Body of pancreas (tissue), 4 donors: Measurements from ENCODE around the gene CPA3. TPM values are rescaled to one million over a fixed set of nuclear protein-coding genes. Genes with fewer than 3 reads are reported as not detected.
A peak's percentile ranks its signal among the peaks of the same experiment; 100 is the strongest.

Experiments
- ATAC-seq: fragments of 150-250 bp; one replicate; pipeline ENCODE4 v1.9.1; 2016
- DNase-seq, 4 donors: peaks; one replicate each; pipeline ENCODE4 v3.0.0-alpha.2; 2019
- H3K27ac ChIP-seq, 4 donors: fragments of 200-600 bp; sonication (generic); 1 replicate in 3 of 4; 2 replicates in 1 of 4; pipeline versions ENCODE4 v1.5.1 to v1.6.1; 2016 to 2019; ENCODE audit warnings: mild to moderate bottlenecking in 1 of 4, mixed read lengths in 1 of 4, moderate library complexity in 1 of 4
- H3K27me3 ChIP-seq, 2 donors: fragments of 200-600 bp; sonication (generic); one replicate each; pipeline ENCODE4 v1.6.0; 2016; ENCODE audit warnings: mild to moderate bottlenecking in 1 of 2
- H3K36me3 ChIP-seq, 2 donors: fragments of 200-600 bp; sonication (generic); replicated peaks in 1 of 2; 2 replicates each; pipeline ENCODE4 v1.5.1; 2016; ENCODE audit warnings: low read depth in 2 of 2; ENCODE audit not compliant: insufficient read depth in 1 of 2
- H3K4me1 ChIP-seq: fragments of 200-600 bp; sonication (generic); one replicate; pipeline ENCODE4 v1.6.0; 2016
- H3K4me3 ChIP-seq, 2 donors: fragments of 200-600 bp; sonication (generic); 1 replicate in 1 of 2; 2 replicates in 1 of 2; pipeline ENCODE4 v1.5.1; 2016 to 2019
- H3K9me3 ChIP-seq, 3 donors: fragments of 200-600 bp; sonication (generic); 1 replicate in 2 of 3; 2 replicates in 1 of 3; pipeline ENCODE4 v1.5.1; 2016
- POLR2A ChIP-seq, 3 donors: fragments of 450-650 bp; IDR thresholded peaks; one replicate each; pipeline ENCODE4 v1.6.1; 2016; ENCODE audit warnings: antibody characterized with exemption in 3 of 3, mild to moderate bottlenecking in 2 of 3
- WGBS, 2 donors: methylation state at CpG; one replicate each; pipeline ENCODE4 v1.1.5; 2017; 5-methylcytosine and 5-hydroxymethylcytosine counted together
- intact Hi-C: fragments of 100-400 bp; cut with DNase I; formaldehyde crosslinking; loops from one replicate; pipeline ENCODE4 v1.15.1; 2023
- total RNA-seq, 2 donors: library from RNA; depleted of rRNA; stranded (reverse); fragments of >200 nt; gene quantifications; one replicate each; pipeline ENCODE4 v1.1.0, GENCODE V29; 2016
- TF ChIP-seq, protein P1 (sequence below), 7 experiments: fragments of 450-650 bp in 4 of 7; fragments of 200-600 bp in 3 of 7; sonication (generic) in 3 of 7; IDR thresholded peaks; one replicate each; pipeline ENCODE4 v1.5.1; 2016 to 2019; ENCODE audit warnings: antibody characterized with exemption in 7 of 7

The CPA3 gene
- total RNA-seq, 2 donors from 2014 or later = 4.9 to 5.7 TPM

DNA sequence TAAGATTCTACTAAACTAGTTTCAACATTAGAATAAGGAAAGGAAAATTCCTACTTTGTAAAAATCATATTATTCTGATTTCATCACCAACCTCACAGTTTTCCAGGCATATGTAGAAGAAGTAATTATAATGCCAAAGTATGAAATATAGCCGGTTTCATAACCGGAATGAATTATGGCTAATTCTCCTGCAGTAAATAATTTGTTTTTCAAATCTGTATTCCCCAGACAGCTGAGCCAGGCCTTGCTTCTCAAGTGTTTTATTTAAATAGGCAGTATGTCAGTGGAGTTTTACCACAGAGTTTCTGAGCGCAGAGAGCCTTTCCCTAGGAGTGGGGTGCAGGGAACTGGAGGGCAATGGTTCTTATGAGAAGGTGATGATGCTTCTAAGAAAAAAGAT lies 8.7 kb upstream of the CPA3 start:
- Histone ChIP-seq H3K36me3 (peaks cover 0 to 7% of the 10 kb centered on the region in 2 donors), H3K4me1 (peaks cover 45% of the 10 kb centered on the region), H3K27ac (peak overlapping the region in 2 of 4 donors; percentile 34 to 35), H3K27me3 (no peaks in the 10 kb centered on the region), H3K4me3 (no peak overlapping the region), H3K9me3 (no peaks in the 10 kb centered on the region)
- WGBS, 2 donors = 39% methylated on average over 3 of the region's 3 CpGs
- intact Hi-C loops = no loop called here
- TF ChIP-seq, protein P1, sequence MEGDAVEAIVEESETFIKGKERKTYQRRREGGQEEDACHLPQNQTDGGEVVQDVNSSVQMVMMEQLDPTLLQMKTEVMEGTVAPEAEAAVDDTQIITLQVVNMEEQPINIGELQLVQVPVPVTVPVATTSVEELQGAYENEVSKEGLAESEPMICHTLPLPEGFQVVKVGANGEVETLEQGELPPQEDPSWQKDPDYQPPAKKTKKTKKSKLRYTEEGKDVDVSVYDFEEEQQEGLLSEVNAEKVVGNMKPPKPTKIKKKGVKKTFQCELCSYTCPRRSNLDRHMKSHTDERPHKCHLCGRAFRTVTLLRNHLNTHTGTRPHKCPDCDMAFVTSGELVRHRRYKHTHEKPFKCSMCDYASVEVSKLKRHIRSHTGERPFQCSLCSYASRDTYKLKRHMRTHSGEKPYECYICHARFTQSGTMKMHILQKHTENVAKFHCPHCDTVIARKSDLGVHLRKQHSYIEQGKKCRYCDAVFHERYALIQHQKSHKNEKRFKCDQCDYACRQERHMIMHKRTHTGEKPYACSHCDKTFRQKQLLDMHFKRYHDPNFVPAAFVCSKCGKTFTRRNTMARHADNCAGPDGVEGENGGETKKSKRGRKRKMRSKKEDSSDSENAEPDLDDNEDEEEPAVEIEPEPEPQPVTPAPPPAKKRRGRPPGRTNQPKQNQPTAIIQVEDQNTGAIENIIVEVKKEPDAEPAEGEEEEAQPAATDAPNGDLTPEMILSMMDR (IDR thresholded peaks at IDR 0.05) = no peak
- peak in 1 of 3 donors; percentile 19 for TF ChIP-seq POLR2A (IDR thresholded peaks at IDR 0.05)
- DNase-seq (no peak), ATAC-seq (no peak)

DNA sequence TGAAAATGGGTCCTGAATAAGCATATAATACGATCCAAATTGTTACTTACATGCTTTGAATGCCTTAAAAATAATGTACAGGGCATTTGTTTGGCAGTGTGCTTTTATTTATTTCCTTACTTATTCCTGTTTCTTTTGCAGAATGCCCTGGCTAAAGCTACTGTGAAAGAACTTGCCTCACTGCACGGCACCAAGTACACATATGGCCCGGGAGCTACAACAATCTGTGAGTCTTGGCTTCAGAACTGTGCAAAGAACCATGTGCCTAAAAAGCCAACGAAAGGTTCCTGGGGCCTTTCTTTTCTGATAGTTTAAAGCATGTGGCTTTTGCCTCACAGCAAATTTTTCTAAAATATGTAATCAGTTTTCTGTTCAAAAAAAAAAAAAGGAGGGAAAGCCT lies 7.8 kb upstream of the CPA3 start:
- Histone ChIP-seq H3K9me3 (no peaks in the 10 kb centered on the region), H3K4me3 (no peak overlapping the region), H3K27ac (peak overlapping the region in 3 of 4 donors; percentile 34 to 58 (median 34)), H3K36me3 (peaks cover 0 to 6% of the 10 kb centered on the region in 2 donors), H3K4me1 (peaks cover 50% of the 10 kb centered on the region), H3K27me3 (no peaks in the 10 kb centered on the region)
- DNase-seq (no peak), ATAC-seq (no peak)
- no peak for TF ChIP-seq POLR2A (IDR thresholded peaks at IDR 0.05)
- TF ChIP-seq, protein P1 (IDR thresholded peaks at IDR 0.05) = no peak
- 33 to 43% methylated on average over 4 of the region's 4 CpGs for WGBS, 2 donors
- intact Hi-C loops = no loop called here

DNA sequence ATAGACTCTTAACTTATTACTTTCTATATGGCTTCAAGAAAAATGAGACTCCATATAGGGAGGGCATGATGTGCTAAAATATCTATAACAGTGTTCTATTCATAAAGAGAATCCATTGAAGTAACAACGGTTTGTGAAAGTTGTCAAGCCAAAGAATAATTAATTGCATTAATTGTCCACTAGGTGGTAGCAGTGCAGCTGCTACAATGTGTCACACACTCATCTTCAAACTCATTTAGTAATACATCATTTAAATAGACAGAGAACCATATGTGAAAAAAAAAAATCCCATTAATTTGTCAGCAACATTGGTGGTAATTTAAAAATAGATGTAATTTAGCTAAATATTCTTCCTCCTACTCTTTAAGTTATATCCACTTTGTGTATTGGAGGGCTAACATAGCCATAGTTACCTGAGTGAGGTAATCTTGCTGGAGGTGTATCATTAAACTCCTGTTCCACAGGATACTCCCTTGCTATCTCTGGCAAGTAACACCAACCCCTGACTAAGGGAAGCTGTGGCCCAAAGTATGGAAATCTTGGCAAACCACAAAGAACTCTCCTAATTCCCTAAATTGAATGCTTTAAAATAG lies 3.7 kb upstream of the CPA3 start:
- peak overlapping the region in 2 of 4 donors; percentile 61 to 70 for H3K27ac ChIP-seq
- ATAC-seq (peak; percentile 47), DNase-seq (no peak)
- no peaks in the 10 kb centered on the region for H3K9me3 ChIP-seq
- WGBS, 2 donors = 0% methylated on average over 1 of the region's 1 CpG
- no peak overlapping the region for H3K4me3 ChIP-seq
- peaks cover 30% of the 10 kb centered on the region for H3K4me1 ChIP-seq
- peaks cover 0 to 4% of the 10 kb centered on the region in 2 donors for H3K36me3 ChIP-seq
- no peaks in the 10 kb centered on the region for H3K27me3 ChIP-seq
- peak in 1 of 3 donors; percentile 35 for TF ChIP-seq POLR2A (IDR thresholded peaks at IDR 0.05)
- TF ChIP-seq, protein P1 (IDR thresholded peaks at IDR 0.05) = peak; percentile 55 to 93 (median 80)
- intact Hi-C loops = loop anchor here (10.0 kb wide), 1 partner anchor 83 kb away; no protein-coding TSS in a partner anchor

DNA sequence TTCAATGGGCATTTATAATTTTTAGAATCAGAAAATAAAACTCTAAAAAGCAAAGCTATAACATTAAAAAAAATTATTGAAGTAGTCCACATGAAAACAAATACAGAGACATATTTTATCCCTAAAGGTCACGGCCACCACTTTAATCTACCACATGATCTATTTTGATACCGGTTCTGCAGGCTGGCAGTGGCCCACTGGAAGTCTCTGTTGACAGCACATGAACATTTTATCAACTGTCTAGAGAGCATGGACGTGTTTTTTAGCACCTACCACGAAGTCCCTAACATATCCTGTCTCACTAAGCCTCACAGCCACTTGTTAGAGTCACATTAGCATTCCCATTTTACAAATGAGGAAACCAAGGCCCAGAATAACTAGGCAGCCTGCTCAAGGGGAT lies 1.8 kb upstream of the CPA3 start:
- intact Hi-C loops = loop anchor here (10.0 kb wide), 1 partner anchor 82 kb away; no protein-coding TSS in a partner anchor
- WGBS, 2 donors = 9 to 19% methylated on average over 4 of the region's 4 CpGs
- ATAC-seq (no peak), DNase-seq (no peak)
- Histone ChIP-seq H3K36me3 (peaks cover 0 to 2% of the 10 kb centered on the region in 2 donors), H3K4me3 (no peak overlapping the region), H3K9me3 (no peaks in the 10 kb centered on the region), H3K27ac (peak overlapping the region in 3 of 4 donors; percentile 45 to 61 (median 51)), H3K27me3 (no peaks in the 10 kb centered on the region), H3K4me1 (peaks cover 30% of the 10 kb centered on the region)
- no peak for TF ChIP-seq POLR2A (IDR thresholded peaks at IDR 0.05)
- TF ChIP-seq, protein P1 (IDR thresholded peaks at IDR 0.05) = no peak

DNA sequence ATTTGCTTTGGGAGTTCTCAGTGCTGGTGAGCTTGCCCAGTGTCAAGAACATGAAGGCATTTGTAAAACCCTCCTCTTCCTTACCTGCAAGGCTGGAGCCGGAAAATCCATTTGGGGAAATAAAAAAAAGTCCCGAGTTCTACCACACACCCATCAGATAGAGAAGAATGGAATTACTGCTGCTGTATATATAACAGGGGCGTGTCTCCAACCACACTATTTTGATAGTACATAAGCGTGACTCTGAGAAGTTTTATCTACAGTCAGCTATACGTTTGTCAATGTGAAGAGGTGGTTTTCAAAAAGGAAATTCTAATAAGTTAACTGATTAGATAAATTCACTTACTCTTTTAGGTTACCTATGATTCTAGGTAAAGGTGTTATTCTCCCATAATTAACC lies 1.3 kb upstream of the CPA3 start:
- no peaks in the 10 kb centered on the region for H3K9me3 ChIP-seq
- no peak for ATAC-seq
- no peaks in the 10 kb centered on the region for H3K36me3 ChIP-seq
- H3K27me3 ChIP-seq = no peaks in the 10 kb centered on the region
- WGBS, 2 donors = 24 to 37% methylated on average over 5 of the region's 5 CpGs
- H3K4me1 ChIP-seq = peaks cover 33% of the 10 kb centered on the region
- H3K4me3 ChIP-seq = no peak overlapping the region
- intact Hi-C loops = loop anchor here (10.0 kb wide), 1 partner anchor 81 kb away; no protein-coding TSS in a partner anchor
- no peak for DNase-seq
- H3K27ac ChIP-seq = peak overlapping the region in 3 of 4 donors; percentile 45 to 61 (median 51)
- TF ChIP-seq POLR2A (IDR thresholded peaks at IDR 0.05) = no peak
- TF ChIP-seq, protein P1 (IDR thresholded peaks at IDR 0.05) = no peak
